Thyroid gland (tissue), 4 donors: ENCODE measurements around the gene RABL2B. TPM values are rescaled to one million over a fixed set of nuclear protein-coding genes. Genes with fewer than 3 reads are reported as not detected.

ENCODE experiments used
- DNase-seq, 2 donors: peaks; one replicate each; pipeline ENCODE4 v3.0.0-alpha.2; 2019
- H3K27ac ChIP-seq, 3 donors: fragments of 200-600 bp; sonication (generic); 1 replicate in 2 of 3; 2 replicates in 1 of 3; pipeline ENCODE4 v1.5.1; 2016 to 2019; ENCODE audit warnings: mild to moderate bottlenecking in 1 of 3, moderate library complexity in 1 of 3
- H3K27me3 ChIP-seq: fragments of 200-600 bp; sonication (generic); one replicate; pipeline ENCODE4 v1.5.1; 2019
- H3K36me3 ChIP-seq, 2 donors: fragments of 200-600 bp; sonication (generic); one replicate each; pipeline ENCODE4 v1.5.1; 2016 to 2019
- H3K4me1 ChIP-seq, 2 donors: fragments of 200-600 bp; sonication (generic); one replicate each; pipeline ENCODE4 v1.5.1; 2017 to 2019
- H3K4me3 ChIP-seq, 3 donors: fragments of 200-600 bp; sonication (generic); replicated peaks in 1 of 3; 1 replicate in 2 of 3; 2 replicates in 1 of 3; pipeline ENCODE4 v1.5.1; 2016; ENCODE audit warnings: mild to moderate bottlenecking in 1 of 3
- H3K9me3 ChIP-seq: fragments of 200-600 bp; sonication (generic); one replicate; pipeline ENCODE4 v1.5.1; 2017
- POLR2A ChIP-seq, 2 donors: fragments of 450-650 bp; IDR thresholded peaks; one replicate each; pipeline ENCODE4 v1.6.1; 2017; ENCODE audit warnings: antibody characterized with exemption in 2 of 2, mild to moderate bottlenecking in 2 of 2, moderate library complexity in 1 of 2
- WGBS, 2 donors: methylation state at CpG; one replicate each; pipeline ENCODE4 v1.1.5; 2017; 5-methylcytosine and 5-hydroxymethylcytosine counted together
- intact Hi-C: fragments of 100-400 bp; cut with DNase I; formaldehyde crosslinking; loops from one replicate; pipeline ENCODE4 v1.15.1; 2023
- total RNA-seq, 4 donors: library from RNA; depleted of rRNA; stranded (reverse); fragments of >200 nt; gene quantifications; one replicate each; pipeline ENCODE4 v1.2.3, GENCODE V29; 2016
- TF ChIP-seq, protein P1 (sequence below), 6 experiments: fragments of 200-600 bp in 3 of 6; fragments of 450-650 bp in 3 of 6; sonication (generic) in 3 of 6; IDR thresholded peaks; one replicate each; pipeline ENCODE4 v1.5.1; 2016 to 2019; ENCODE audit warnings: antibody characterized with exemption in 6 of 6, mild to moderate bottlenecking in 2 of 6, inconsistent platforms in 1 of 6, moderate library complexity in 1 of 6

RABL2B gene
- total RNA-seq, 4 donors from 2014 or later, result 20.7 to 29.3 (median 27.0) TPM

DNA sequence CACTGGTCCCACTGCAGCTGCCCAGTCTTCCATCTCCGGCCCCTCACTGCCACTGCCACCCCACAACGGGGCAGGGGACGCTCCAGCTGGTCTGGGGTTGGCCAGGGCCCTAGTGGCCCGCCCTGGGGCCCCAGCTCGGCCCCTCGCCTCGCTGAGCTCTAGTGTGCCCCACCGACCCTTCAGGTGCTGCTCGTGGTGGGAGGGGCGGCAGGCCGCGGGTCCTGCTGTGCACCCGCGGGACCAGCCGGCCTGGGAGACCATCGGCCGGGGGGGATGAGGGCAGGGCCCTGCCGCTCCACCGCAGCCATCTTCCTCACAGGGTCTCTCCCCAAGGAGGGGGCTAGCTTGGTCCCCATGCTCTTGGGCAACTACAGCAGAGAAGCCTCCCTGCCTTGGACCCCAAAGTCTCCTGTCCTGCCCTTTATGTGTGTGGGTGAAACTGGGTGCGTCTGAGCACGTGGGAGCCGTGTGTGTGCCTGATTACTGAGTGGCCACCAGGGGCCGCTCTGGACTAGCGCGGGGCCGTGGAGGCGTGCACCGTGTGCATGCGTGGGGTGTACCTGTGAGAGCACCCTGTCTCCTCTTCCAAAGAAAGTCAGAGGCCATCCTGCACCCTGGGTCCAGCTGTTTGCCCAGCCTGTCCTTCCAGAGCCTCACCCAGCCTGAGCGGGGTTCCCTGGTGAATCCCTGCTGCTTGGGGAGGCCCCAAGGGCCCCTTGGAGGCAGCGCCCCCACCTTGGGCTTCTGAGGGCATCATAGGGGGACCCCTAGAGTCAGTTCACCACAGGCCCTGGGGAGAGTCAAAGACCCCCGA is 51.4 kb downstream of the RABL2B start:
- no peaks in the 10 kb centered on the region for H3K27me3 ChIP-seq
- peak; percentile 26 to 32 for DNase-seq
- WGBS, 2 donors, result 45 to 52% methylated on average over 18 to 20 of the region's 32 CpGs
- H3K27ac ChIP-seq, result no peak overlapping the region
- TF ChIP-seq, protein P1, sequence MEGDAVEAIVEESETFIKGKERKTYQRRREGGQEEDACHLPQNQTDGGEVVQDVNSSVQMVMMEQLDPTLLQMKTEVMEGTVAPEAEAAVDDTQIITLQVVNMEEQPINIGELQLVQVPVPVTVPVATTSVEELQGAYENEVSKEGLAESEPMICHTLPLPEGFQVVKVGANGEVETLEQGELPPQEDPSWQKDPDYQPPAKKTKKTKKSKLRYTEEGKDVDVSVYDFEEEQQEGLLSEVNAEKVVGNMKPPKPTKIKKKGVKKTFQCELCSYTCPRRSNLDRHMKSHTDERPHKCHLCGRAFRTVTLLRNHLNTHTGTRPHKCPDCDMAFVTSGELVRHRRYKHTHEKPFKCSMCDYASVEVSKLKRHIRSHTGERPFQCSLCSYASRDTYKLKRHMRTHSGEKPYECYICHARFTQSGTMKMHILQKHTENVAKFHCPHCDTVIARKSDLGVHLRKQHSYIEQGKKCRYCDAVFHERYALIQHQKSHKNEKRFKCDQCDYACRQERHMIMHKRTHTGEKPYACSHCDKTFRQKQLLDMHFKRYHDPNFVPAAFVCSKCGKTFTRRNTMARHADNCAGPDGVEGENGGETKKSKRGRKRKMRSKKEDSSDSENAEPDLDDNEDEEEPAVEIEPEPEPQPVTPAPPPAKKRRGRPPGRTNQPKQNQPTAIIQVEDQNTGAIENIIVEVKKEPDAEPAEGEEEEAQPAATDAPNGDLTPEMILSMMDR (IDR thresholded peaks at IDR 0.05), result peak; percentile 49 to 63 (median 58)
- no peak for TF ChIP-seq POLR2A (IDR thresholded peaks at IDR 0.05)
- intact Hi-C loops, result no loop called here
- no peaks in the 10 kb centered on the region for H3K9me3 ChIP-seq
- peaks cover 0 to 11% of the 10 kb centered on the region in 2 donors for H3K4me1 ChIP-seq
- H3K36me3 ChIP-seq, result no peaks in the 10 kb centered on the region
- H3K4me3 ChIP-seq, result no peak overlapping the region

GRCh38 chr22:50730941-50731661 is 52.3 kb downstream of the RABL2B start:
- H3K9me3 ChIP-seq, result no peaks in the 10 kb centered on the region
- H3K4me1 ChIP-seq, result peaks cover 0 to 11% of the 10 kb centered on the region in 2 donors

DNA sequence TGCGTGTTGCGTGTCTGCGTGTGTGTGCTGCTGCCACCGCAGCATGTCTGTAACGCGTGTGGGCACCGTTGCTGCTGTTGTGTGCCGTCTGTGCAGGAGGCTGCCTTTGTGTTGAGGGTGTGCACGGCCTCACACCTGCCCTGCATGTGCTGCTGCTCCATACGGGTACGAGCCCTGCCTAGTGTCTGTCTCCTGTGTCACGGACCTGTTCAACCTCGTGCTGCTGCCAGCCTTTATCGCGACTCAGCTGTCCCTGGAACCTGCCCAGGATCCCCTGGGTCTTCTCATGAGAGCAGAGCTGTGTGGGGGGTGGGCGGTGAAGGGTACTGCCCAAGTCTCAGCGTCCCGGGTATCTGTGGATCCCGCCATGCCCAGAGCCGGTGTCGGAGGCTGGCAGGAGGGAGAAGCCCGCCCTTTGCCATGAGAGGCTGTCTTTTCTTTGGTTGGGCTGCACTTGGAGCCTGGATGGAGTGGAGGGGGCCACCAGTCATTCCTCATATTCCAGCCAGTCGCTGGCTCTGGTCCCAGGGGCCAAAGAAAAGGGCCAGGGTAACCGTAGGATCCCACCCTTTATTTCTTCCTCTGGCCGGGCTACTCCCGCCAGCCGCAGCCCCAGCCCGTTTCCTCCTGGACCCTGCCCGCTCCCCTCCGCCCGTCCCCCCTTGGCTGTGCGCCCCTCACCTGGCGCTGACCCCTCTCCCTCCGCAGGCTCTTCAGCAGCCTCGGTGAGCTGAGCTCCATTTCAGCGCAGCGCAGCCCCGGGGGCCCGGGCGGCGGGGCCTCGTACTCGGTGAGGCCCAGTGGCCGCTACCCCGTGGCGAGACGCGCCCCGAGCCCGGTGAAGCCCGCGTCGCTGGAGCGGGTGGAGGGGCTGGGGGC is 53.2 kb downstream of the RABL2B start:
- no peak overlapping the region for H3K27ac ChIP-seq
- peaks cover 0 to 11% of the 10 kb centered on the region in 2 donors for H3K4me1 ChIP-seq
- H3K27me3 ChIP-seq, result no peaks in the 10 kb centered on the region
- no peak for DNase-seq
- H3K4me3 ChIP-seq, result no peak overlapping the region
- TF ChIP-seq, protein P1 (IDR thresholded peaks at IDR 0.05), result no peak
- no peak for TF ChIP-seq POLR2A (IDR thresholded peaks at IDR 0.05)
- H3K36me3 ChIP-seq, result no peaks in the 10 kb centered on the region
- H3K9me3 ChIP-seq, result no peaks in the 10 kb centered on the region
- intact Hi-C loops, result no loop called here
- 71 to 75% methylated on average over 30 to 34 of the region's 54 CpGs for WGBS, 2 donors

More at GRCh38 chr22:50730941-50731661, 52.3 kb downstream of the RABL2B start:
- WGBS, 2 donors, result 56% methylated on average over 9 to 38 of the region's 76 CpGs
- TF ChIP-seq POLR2A (IDR thresholded peaks at IDR 0.05), result no peak
- TF ChIP-seq, protein P1 (IDR thresholded peaks at IDR 0.05), result no peak
- Histone ChIP-seq H3K4me3 (no peak overlapping the region), H3K27me3 (no peaks in the 10 kb centered on the region), H3K27ac (no peak overlapping the region), H3K36me3 (no peaks in the 10 kb centered on the region)
- DNase-seq, result no peak
- intact Hi-C loops, result no loop called here

DNA sequence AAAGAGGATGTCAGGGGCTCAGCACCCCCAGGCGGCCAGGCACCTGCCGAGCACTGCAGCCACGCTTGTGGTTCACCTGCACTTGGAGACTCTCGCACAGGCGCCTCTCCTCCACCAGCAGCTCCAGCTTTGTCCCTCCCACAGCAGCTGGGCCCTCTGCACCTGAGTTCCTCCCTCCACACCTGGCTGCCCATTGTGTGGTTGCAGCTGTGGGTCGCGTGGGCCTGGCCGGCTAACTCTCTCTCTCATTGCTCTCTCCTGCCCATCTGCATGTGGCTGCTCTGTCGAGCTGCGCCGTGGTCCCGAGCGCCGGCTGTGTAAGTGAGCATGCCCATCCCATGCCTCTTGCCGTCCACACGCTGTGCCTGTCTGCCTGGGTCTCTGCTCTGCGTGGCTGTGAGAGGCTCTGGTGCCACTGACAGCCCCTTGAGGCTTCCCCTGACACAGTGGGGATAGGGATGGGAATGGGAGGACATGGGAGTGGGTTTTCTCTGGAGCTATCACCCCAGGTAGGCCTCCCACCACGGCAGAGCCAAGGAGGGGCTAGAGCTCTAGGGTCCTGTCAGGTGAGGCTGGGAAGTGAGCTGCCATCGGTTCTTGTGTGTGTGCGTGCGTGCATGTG is 53.9 kb downstream of the RABL2B start:
- Histone ChIP-seq H3K27ac (no peak overlapping the region), H3K4me3 (no peak overlapping the region), H3K27me3 (no peaks in the 10 kb centered on the region), H3K9me3 (no peaks in the 10 kb centered on the region), H3K36me3 (no peaks in the 10 kb centered on the region), H3K4me1 (peaks cover 0 to 11% of the 10 kb centered on the region in 2 donors)
- no peak for DNase-seq
- 89 to 94% methylated on average over 18 to 21 of the region's 21 CpGs for WGBS, 2 donors
- intact Hi-C loops, result no loop called here
- TF ChIP-seq POLR2A (IDR thresholded peaks at IDR 0.05), result no peak
- TF ChIP-seq, protein P1 (IDR thresholded peaks at IDR 0.05), result no peak
